Hematopoietic multipotent progenitor cell treated with erythropoietin and hydrocortisone succinate and interleukin-3 and kit ligand, for 17 days (in vitro differentiated cells): ENCODE data around the gene PCDHGA11.
"Not testable (repeated sequence)": the region's sequence is repeated elsewhere in the genome, so short reads cannot be mapped to it uniquely, and the experiment has no call there.

Source experiments
- DNase-seq: peaks from one replicate; pipeline ENCODE4 v3.0.0-alpha.2; 2015; ENCODE audit warnings: low spot score

The PCDHGA11 gene

GRCh38 chr5:141398608-141399007 lies 22.2 kb upstream of the PCDHGA11 start:
- no peak for DNase-seq

DNA sequence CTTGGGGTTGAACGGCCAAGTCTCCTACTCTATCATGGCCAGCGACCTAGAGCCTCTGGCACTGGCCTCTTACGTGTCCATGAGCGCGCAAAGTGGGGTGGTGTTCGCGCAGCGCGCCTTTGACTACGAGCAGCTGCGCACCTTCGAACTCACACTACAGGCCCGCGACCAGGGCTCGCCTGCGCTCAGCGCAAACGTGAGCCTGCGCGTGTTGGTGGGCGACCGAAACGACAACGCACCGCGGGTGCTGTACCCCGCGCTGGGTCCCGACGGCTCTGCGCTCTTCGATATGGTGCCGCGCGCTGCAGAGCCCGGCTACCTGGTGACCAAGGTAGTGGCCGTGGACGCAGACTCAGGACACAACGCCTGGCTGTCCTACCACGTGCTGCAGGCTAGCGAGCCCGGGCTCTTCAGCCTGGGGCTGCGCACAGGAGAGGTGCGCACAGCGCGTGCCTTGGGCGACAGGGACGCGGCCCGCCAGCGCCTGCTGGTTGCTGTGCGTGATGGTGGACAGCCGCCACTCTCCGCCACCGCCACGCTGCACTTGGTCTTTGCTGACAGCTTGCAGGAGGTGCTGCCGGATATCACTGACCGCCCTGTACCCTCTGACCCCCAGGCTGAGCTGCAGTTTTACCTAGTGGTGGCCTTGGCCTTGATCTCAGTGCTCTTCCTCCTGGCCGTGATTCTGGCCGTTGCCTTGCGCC lies 21.1 kb upstream of the PCDHGA11 start:
- no peak for DNase-seq

DNA sequence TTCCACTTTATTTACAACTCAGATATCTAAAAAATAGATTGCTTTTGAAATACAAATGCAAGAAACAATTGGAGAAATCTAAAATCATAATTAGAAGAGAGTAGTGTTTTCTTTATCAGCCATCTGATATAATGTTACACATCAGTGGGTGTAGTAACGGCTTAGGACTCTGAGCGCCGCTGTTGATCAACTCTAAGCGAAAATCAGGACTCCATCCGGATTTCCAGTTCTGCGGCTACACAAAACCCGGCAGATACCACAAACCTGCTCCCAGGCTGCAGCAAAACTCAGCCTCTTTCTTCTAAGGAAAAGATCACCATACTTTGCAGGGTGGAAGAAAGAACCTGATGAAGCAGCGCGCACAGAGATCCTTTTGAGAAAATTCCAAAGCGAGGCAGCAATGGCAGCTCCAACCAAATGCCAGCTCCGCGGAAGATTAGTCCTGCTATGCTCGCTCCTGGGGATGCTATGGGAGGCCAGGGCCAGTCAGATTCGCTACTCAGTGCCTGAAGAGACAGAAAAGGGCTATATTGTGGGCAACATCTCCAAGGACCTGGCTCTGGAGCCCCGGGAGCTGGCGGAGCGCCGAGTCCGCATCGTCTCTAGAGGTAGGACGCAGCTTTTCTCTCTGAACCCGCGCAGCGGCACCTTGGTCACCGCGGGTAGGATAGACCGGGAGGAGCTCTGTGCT lies 18.2 kb upstream of the PCDHGA11 start, which contains the start of gene PCDHGA9:
TSS of gene PCDHGA9 (plus strand) at position 226 of the 691 bp plus-strand sequence. CDS start at position 401, 175 bp downstream.
- no peak for DNase-seq

DNA sequence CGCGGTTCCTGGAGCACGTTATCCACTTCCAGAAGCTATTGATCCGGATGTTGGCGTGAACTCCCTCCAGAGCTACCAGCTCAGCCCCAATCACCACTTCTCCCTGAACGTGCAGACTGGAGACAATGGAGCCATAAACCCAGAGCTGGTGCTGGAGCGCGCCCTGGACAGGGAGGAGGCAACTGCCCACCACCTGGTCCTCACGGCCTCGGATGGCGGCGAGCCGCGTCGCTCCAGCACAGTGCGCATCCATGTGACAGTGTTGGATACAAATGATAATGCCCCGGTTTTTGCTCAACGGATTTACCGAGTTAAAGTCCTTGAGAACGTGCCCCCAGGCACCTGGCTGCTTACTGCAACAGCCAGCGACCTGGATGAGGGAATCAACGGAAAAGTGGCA lies 17.5 kb upstream of the PCDHGA11 start:
- no peak for DNase-seq

DNA sequence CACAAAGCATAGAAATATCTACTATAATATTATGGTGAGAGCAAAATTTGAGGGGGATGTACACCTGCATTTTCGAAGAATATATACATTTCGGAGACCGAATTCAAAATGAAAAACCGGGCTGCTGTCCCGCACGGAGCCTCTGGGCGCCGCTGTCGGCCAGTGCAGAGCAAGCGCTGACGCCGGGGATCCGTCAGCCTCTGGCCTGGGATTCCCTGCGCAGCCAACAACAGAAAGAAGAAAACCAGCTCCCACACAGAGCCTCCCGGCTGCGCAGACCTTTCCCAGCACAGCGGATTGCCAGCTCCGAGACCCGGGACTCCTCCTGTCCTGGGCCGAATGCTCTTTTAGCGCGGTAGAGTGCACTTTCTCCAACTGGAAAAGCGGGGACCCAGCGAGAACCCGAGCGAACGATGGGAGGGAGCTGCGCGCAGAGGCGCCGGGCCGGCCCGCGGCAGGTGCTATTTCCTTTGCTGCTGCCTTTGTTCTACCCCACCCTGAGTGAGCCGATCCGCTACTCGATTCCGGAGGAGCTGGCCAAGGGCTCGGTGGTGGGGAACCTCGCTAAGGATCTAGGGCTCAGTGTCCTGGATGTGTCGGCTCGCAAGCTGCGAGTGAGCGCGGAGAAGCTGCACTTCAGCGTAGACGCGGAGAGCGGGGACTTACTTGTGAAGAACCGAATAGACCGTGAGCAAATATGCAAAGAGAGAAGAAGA lies 12.9 kb upstream of the PCDHGA11 start, which contains the start of gene PCDHGB6:
TSS of gene PCDHGB6 (plus strand) at position 232 of the 716 bp plus-strand sequence. CDS start at position 414, 182 bp downstream.
- DNase-seq: peak; percentile 6

DNA sequence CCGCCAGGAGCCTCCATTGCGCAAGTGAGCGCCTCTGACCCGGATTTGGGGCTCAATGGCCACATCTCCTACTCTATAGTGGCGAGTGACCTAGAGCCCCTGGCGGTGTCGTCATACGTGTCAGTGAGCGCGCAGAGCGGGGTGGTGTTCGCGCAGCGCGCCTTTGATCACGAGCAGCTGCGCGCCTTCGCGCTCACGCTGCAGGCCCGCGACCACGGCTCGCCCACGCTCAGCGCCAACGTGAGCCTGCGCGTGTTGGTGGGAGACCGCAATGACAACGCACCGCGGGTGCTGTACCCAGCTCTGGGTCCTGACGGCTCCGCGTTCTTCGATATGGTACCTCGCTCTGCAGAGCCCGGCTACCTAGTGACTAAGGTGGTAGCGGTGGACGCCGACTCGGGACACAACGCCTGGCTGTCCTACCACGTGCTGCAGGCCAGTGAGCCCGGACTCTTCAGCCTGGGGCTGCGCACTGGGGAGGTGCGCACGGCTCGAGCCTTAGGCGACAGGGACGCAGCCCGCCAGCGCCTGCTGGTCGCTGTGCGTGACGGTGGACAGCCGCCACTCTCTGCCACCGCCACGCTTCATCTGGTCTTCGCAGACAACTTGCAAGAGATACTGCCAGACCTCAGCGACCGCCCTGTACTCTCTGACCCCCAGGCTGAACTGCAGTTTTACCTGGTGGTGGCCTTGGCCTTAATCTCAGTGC lies 11.1 kb upstream of the PCDHGA11 start:
- DNase-seq: no peak

DNA sequence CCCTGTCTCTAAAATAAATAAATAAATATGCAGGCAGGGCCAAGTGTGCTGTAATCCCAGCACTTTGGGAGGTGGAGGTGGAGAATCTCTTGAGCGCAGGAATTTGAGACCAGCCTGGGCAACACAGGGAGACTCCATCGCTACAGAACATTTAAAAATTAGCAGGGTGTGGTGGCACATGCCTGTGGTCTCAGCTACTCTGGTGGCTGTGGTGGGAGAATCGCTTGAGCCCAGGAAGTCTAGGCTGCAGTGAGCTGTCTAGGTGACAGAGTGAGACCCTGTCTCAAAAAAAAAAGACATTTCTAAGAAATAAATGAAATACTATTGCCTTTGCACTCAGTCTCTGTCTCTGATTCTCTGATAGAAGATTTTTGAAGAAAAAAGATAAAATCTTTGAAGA lies 9.3 kb upstream of the PCDHGA11 start:
- no peak for DNase-seq

DNA sequence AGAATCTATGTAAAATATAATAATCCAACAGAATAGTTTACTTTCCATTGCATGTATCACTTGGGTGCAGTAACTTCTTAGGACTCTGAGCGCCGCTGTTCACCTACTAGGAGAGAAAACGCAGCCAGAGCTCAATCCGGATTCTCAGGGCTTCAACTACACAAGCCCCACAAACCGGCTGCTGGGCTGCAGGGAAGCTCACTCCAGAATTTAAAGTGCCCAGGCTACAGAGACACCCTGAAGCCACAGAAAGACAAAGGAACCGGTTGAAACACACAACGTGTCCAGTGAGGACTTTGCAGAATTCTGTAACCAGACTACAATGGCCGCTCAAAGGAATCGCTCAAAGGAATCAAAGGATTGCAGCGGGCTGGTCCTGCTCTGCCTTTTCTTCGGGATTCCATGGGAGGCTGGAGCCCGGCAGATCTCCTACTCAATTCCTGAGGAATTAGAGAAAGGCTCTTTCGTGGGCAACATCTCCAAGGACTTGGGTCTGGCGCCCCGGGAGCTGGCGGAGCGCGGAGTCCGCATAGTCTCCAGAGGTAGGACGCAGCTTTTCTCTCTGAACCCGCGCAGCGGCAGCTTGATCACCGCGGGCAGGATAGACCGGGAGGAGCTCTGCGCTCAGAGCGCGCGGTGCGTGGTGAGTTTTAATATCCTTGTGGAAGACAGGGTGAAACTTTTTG lies 7.9 kb upstream of the PCDHGA11 start, which contains the start of gene PCDHGA10:
TSS of gene PCDHGA10 (plus strand) at position 134 of the 686 bp plus-strand sequence. CDS start at position 323, 189 bp downstream.
- peak; percentile 20 for DNase-seq

DNA sequence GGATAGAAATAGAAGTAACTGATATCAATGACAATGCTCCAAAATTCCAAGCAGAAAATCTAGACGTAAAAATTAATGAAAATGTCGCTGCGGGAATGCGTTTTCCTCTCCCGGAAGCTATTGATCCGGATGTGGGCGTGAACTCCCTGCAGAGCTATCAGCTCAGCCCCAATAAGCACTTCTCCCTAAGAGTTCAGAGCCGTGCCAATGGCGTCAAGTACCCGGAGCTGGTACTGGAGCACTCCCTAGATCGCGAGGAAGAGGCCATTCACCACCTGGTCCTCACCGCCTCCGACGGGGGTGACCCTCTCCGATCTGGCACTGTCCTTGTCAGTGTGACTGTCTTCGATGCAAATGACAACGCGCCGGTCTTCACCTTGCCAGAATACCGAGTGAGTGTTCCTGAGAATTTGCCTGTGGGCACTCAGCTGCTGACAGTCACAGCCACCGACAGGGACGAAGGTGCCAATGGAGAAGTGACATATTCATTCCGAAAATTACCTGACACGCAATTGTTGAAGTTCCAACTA lies 7.2 kb upstream of the PCDHGA11 start:
- DNase-seq: no peak

GRCh38 chr5:141414548-141415274 lies 6.1 kb upstream of the PCDHGA11 start:
- not testable (repeated sequence) for DNase-seq

- DNase-seq: not testable (repeated sequence)
These were observed 5.6 kb upstream of the PCDHGA11 start for GRCh38 chr5:141415275-141415618.

DNA sequence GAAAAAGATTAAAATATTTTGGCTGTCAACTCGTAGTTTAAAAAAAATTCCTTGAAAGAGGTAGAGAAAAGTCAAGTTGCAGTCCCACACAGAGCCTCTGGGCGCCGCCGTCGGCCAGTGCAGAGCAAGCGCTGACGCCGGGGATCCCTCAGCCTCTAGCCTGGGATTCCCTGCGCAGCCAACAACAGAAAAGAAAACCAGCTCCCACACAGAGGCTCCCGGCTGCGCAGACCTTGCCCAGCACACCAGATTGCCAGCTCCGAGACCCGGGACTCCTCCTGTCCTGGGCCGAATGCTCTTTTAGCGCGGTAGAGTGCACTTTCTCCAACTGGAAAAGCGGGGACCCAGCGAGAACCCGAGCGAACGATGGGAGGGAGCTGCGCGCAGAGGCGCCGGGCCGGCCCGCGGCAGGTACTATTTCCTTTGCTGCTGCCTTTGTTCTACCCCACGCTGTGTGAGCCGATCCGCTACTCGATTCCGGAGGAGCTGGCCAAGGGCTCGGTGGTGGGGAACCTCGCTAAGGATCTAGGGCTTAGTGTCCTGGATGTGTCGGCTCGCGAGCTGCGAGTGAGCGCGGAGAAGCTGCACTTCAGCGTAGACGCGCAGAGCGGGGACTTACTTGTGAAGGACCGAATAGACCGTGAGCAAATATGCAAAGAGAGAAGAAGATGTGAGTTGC lies 3.2 kb upstream of the PCDHGA11 start, which contains the start of gene PCDHGB7:
TSS of gene PCDHGB7 (plus strand) at position 184 of the 679 bp plus-strand sequence. CDS start at position 367, 183 bp downstream.
- DNase-seq: peak; percentile 22

DNA sequence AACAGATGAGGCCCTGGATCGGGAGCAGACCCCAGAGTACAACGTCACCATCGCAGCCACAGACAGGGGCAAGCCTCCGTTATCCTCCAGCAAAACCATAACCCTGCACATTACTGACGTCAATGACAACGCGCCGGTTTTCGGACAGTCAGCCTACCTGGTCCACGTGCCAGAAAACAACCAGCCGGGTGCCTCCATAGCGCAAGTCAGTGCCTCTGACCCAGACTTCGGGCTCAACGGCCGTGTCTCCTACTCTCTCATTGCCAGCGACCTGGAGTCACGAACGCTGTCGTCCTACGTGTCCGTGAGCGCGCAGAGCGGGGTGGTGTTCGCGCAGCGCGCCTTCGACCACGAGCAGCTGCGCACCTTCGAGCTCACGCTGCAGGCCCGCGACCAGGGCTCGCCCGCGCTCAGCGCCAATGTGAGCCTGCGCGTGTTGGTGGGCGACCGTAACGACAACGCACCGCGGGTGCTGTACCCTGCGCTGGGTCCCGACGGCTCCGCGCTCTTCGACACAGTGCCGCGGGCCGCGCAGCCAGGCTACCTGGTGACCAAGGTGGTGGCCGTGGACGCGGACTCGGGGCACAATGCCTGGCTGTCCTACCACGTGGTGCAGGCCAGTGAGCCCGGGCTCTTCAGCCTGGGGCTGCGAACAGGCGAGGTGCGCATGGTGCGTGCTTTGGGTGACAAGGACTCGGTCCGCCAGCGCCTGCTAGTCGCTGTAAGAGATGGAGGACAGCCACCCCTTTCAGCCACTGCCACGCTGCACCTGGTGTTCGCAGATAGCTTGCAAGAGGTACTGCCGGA lies 1.6 kb upstream of the PCDHGA11 start:
- DNase-seq: no peak

- DNase-seq: no peak
These were observed 621 bp downstream of the PCDHGA11 start for GRCh38 chr5:141421489-141421855.

- no peak for DNase-seq
These were observed 2.0 kb downstream of the PCDHGA11 start for GRCh38 chr5:141422742-141423291.

DNA sequence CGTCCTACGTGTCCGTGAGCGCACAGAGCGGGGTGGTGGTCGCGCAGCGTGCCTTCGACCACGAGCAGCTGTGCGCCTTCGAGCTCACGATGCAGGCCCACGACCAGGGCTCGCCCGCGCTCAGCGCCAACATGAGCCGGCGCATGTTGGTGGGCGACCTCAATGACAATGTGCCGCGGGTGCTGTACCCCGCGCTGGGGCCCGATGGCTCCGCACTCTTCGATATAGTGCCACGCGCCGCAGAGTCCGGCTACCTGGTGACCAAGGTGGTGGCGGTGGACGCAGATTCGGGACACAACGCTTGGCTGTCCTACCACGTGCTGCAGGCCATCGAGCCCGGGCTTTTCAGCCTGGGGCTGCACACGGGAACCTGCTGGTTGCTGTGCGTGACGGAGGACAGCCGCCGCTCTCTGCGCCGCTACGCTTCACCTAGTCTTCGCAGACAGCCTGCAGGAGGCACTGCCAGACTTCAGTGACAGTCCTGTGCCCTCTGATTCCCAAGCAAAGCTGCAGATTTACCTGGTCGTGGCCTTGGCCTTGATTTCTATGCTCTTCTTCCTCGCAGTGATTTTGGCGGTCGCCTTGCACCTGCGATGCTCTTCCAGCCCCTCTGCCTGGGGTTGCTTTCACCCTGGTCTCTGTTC lies 7.1 kb downstream of the PCDHGA11 start:
- no peak for DNase-seq

DNA sequence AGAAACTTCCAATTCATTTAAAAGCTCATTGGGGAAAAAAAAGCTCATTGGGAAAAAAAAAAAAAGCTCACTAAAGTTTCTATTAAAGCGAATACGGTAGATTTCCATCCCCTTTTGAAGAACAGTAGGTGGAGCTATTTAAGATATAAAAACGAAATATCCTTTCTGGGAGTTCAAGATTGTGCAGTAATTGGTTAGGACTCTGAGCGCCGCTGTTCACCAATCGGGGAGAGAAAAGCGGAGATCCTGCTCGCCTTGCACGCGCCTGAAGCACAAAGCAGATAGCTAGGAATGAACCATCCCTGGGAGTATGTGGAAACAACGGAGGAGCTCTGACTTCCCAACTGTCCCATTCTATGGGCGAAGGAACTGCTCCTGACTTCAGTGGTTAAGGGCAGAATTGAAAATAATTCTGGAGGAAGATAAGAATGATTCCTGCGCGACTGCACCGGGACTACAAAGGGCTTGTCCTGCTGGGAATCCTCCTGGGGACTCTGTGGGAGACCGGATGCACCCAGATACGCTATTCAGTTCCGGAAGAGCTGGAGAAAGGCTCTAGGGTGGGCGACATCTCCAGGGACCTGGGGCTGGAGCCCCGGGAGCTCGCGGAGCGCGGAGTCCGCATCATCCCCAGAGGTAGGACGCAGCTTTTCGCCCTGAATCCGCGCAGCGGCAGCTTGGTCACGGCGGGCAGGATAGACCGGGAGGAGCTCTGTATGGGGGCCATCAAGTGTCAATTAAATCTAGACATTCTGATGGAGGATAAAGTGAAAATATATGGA lies 9.7 kb downstream of the PCDHGA11 start, which contains the start of gene PCDHGA12:
TSS of gene PCDHGA12 (plus strand) at position 176 of the 782 bp plus-strand sequence. CDS start at position 429, 253 bp downstream.
- DNase-seq: no peak
